IMR-90 (cell line): ENCODE measurements around the gene DENND1A. TPM values are rescaled to one million over a fixed set of nuclear protein-coding genes. Genes with fewer than 3 reads are reported as not detected.

Source experiments
- ATAC-seq: fragments of 200-7000 bp; cut with Tn5 transposase; 2 replicates; pipeline ENCODE4 v1.9.1; 2020; ENCODE audit warnings: low read depth, mild to moderate bottlenecking, moderate library complexity
- BruUV-seq: library from RNA; stranded (reverse); fragments of 400-500 nt; replicated peaks from 2 replicates; lab custom pipeline; 2021; lab: Mats Ljungman, UMichigan
- CTCF ChIA-PET: fragments of 300-600 bp; formaldehyde crosslinking; extraction: SDS; loops from one replicate; lab custom pipeline; 2021; ENCODE audit warnings: antibody characterized with exemption; lab: Yijun Ruan, JAX
- POLR2A ChIA-PET: fragments of 300-600 bp; sonication (Branson Sonifier 250); formaldehyde crosslinking; loops from one replicate; lab custom pipeline; 2022; ENCODE audit warnings: antibody characterized with exemption; ENCODE audit not compliant: unreplicated experiment; lab: Charles Lee
- DNase-seq: peaks from one replicate; pipeline ENCODE4 v3.0.0; 2013
- H2AFZ ChIP-seq: replicated peaks from 2 replicates; pipeline ENCODE3; 2013; ENCODE audit warnings: low read length, mild to moderate bottlenecking; ENCODE audit not compliant: poor library complexity
- H2AK5ac ChIP-seq: 2 replicates; pipeline ENCODE4 v1.6.1; 2013; ENCODE audit warnings: low read depth, low read length, inconsistent platforms
- H2AK9ac ChIP-seq: replicated peaks from 2 replicates; pipeline ENCODE3; 2013; ENCODE audit warnings: mild to moderate bottlenecking, low read depth, low read length, moderate library complexity; ENCODE audit not compliant: poor library complexity
- H2BK120ac ChIP-seq: 2 replicates; pipeline ENCODE4 v1.6.1; 2013; ENCODE audit warnings: low read depth, low read length, inconsistent platforms
- H2BK15ac ChIP-seq: 3 replicates; pipeline ENCODE4 v1.6.1; 2013; ENCODE audit warnings: low read depth, low read length, inconsistent platforms
- H2BK20ac ChIP-seq: 2 replicates; pipeline ENCODE4 v1.6.1; 2013; ENCODE audit warnings: low read depth, mild to moderate bottlenecking, inconsistent platforms, low read length, moderate library complexity
- H2BK5ac ChIP-seq: 2 replicates; pipeline ENCODE4 v1.6.1; 2013; ENCODE audit warnings: mild to moderate bottlenecking, low read depth, low read length, inconsistent platforms; ENCODE audit not compliant: poor library complexity, severe bottlenecking
- H3K14ac ChIP-seq: replicated peaks from 2 replicates; pipeline ENCODE4 v1.6.1; 2013; ENCODE audit warnings: low read depth, low read length, inconsistent platforms
- H3K18ac ChIP-seq: 2 replicates; pipeline ENCODE4 v1.6.1; 2013; ENCODE audit warnings: low read depth, low read length, control low read depth
- H3K23ac ChIP-seq: 2 replicates; pipeline ENCODE4 v1.6.1; 2013; ENCODE audit warnings: low read depth, low read length, inconsistent platforms
- H3K27ac ChIP-seq: 2 replicates; pipeline ENCODE4 v1.5.1; 2013; ENCODE audit warnings: mild to moderate bottlenecking, control low read depth, low read length; ENCODE audit not compliant: insufficient read depth
- H3K27me3 ChIP-seq: 2 replicates; pipeline ENCODE4 v1.6.1; 2013; ENCODE audit warnings: low read length; ENCODE audit not compliant: control insufficient read depth, insufficient read depth
- H3K36me3 ChIP-seq: 2 replicates; pipeline ENCODE4 v1.6.1; 2013; ENCODE audit warnings: low read length, mixed read lengths; ENCODE audit not compliant: control insufficient read depth, insufficient read depth
- H3K4ac ChIP-seq: 2 replicates; pipeline ENCODE4 v1.6.1; 2013; ENCODE audit warnings: low read depth, low read length, inconsistent platforms
- H3K4me1 ChIP-seq: 2 replicates; pipeline ENCODE4 v1.6.1; 2013; ENCODE audit warnings: low read length, mixed read lengths; ENCODE audit not compliant: control insufficient read depth, insufficient read depth
- H3K4me2 ChIP-seq: 2 replicates; pipeline ENCODE4 v1.6.1; 2013; ENCODE audit warnings: low read depth, mild to moderate bottlenecking, control low read depth, low read length, moderate library complexity
- H3K4me3 ChIP-seq: 2 replicates; pipeline ENCODE4 v1.5.1; 2013; ENCODE audit warnings: low read depth, mild to moderate bottlenecking, control low read depth, low read length, moderate library complexity; ENCODE audit not compliant: insufficient read depth
- H3K56ac ChIP-seq: 2 replicates; pipeline ENCODE4 v1.6.1; 2013; ENCODE audit warnings: low read length, inconsistent platforms; ENCODE audit not compliant: insufficient read depth; ENCODE audit errors: extremely low read depth
- H3K79me1 ChIP-seq, 2 experiments: 2 replicates each; pipeline ENCODE4 v1.6.1; 2013; ENCODE audit warnings: low read length in 2 of 2, inconsistent platforms in 1 of 2, low read depth in 1 of 2
- H3K9ac ChIP-seq: 2 replicates; pipeline ENCODE4 v1.6.1; 2013; ENCODE audit warnings: low read depth, low read length, control low read depth
- H3K9me1 ChIP-seq: 2 replicates; pipeline ENCODE4 v1.6.1; 2013; ENCODE audit warnings: low read length, inconsistent platforms; ENCODE audit not compliant: insufficient read depth
- H3K9me3 ChIP-seq: 2 replicates; pipeline ENCODE4 v1.6.1; 2013; ENCODE audit warnings: low read length; ENCODE audit not compliant: control insufficient read depth, insufficient read depth
- H4K20me1 ChIP-seq: 2 replicates; pipeline ENCODE4 v1.6.1; 2013; ENCODE audit warnings: low read length, inconsistent platforms; ENCODE audit not compliant: insufficient read depth
- H4K5ac ChIP-seq: 2 replicates; pipeline ENCODE4 v1.6.1; 2013; ENCODE audit warnings: mild to moderate bottlenecking, low read depth, low read length, control low read depth
- H4K8ac ChIP-seq, 2 experiments: 2 replicates each; pipeline ENCODE4 v1.6.1; 2013; ENCODE audit warnings: low read depth in 2 of 2, low read length in 2 of 2, control low read depth in 1 of 2, inconsistent platforms in 1 of 2
- H4K91ac ChIP-seq: 2 replicates; pipeline ENCODE4 v1.6.1; 2013; ENCODE audit warnings: low read depth, low read length, inconsistent platforms; ENCODE audit not compliant: insufficient read depth
- BHLHE40 ChIP-seq: fragments of 150-350 bp; IDR thresholded peaks from 2 replicates; pipeline ENCODE4 v1.6.1; 2016; ENCODE audit warnings: mild to moderate bottlenecking, low read depth, low read length
- CEBPB ChIP-seq: IDR thresholded peaks from 2 replicates; pipeline ENCODE4 v1.6.1; 2012; ENCODE audit warnings: low read depth, low read length, improper control_type of control experiment
- CHD1 ChIP-seq: IDR thresholded peaks from 2 replicates; pipeline ENCODE4 v1.6.1; 2012; ENCODE audit warnings: low read depth, low read length, improper control_type of control experiment
- CTCF ChIP-seq: conservative IDR thresholded peaks from 2 replicates; pipeline ENCODE4 v1.5.1; 2012; ENCODE audit warnings: mild to moderate bottlenecking, low read depth, low read length, improper control_type of control experiment
- ELK1 ChIP-seq: fragments of 150-350 bp; IDR thresholded peaks from 2 replicates; pipeline ENCODE4 v1.6.1; 2016; ENCODE audit warnings: low read depth, mild to moderate bottlenecking, low read length, moderate library complexity, borderline replicate concordance
- FOS ChIP-seq: fragments of 150-350 bp; IDR thresholded peaks from 2 replicates; pipeline ENCODE4 v1.6.1; 2016; ENCODE audit warnings: low read depth, low read length
- MAFK ChIP-seq: IDR thresholded peaks from 2 replicates; pipeline ENCODE4 v1.6.1; 2012; ENCODE audit warnings: low read depth, low read length, improper control_type of control experiment
- MAZ ChIP-seq: IDR thresholded peaks from 2 replicates; pipeline ENCODE4 v1.6.1; 2012; ENCODE audit warnings: low read depth, mild to moderate bottlenecking, low read length, improper control_type of control experiment, moderate library complexity, borderline replicate concordance
- MXI1 ChIP-seq: IDR thresholded peaks from 2 replicates; pipeline ENCODE4 v1.6.1; 2012; ENCODE audit warnings: low read depth, mild to moderate bottlenecking, low read length, moderate library complexity, borderline replicate concordance
- NFE2L2 ChIP-seq: fragments of 150-350 bp; IDR thresholded peaks from 2 replicates; pipeline ENCODE4 v1.6.1; 2016; ENCODE audit warnings: low read depth, mild to moderate bottlenecking, low read length
- POLR2A ChIP-seq: IDR thresholded peaks from 2 replicates; pipeline ENCODE4 v1.6.1; 2012; ENCODE audit warnings: mild to moderate bottlenecking, low read depth, low read length
- RAD21 ChIP-seq: IDR thresholded peaks from 2 replicates; pipeline ENCODE4 v1.6.1; 2012; ENCODE audit warnings: low read length, improper control_type of control experiment
- RCOR1 ChIP-seq: IDR thresholded peaks from 2 replicates; pipeline ENCODE4 v1.6.1; 2012; ENCODE audit warnings: mild to moderate bottlenecking, low read length, improper control_type of control experiment; ENCODE audit not compliant: insufficient replicate concordance
- RFX5 ChIP-seq: IDR thresholded peaks from 2 replicates; pipeline ENCODE4 v1.8.0; 2012; ENCODE audit warnings: low read depth, mild to moderate bottlenecking, low read length, moderate library complexity
- USF2 ChIP-seq: fragments of 150-350 bp; IDR thresholded peaks from 2 replicates; pipeline ENCODE4 v1.6.1; 2017; ENCODE audit warnings: mild to moderate bottlenecking, antibody characterized with exemption, low read length, low read depth
- WGBS, 2 experiments: methylation state at CpG; one replicate each; pipeline versions ENCODE4 v1.1.5 to v1.1.7; 2013; ENCODE audit warnings: missing lambda C conversion rate in 2 of 2; ENCODE audit not compliant: insufficient read length in 1 of 2; ENCODE audit errors: extremely low coverage in 2 of 2; 5-methylcytosine and 5-hydroxymethylcytosine counted together
- dilution Hi-C: fragments of 300-500 bp; cut with HindIII; formaldehyde crosslinking; loops from one replicate; pipeline ENCODE4 v1.14.3; 2018; ENCODE audit warnings: low sequenced_read_pairs; ENCODE audit not compliant: unreplicated experiment
- in situ Hi-C: fragments of 300-500 bp; cut with MboI; formaldehyde crosslinking; loops from 3 replicates; pipeline ENCODE4 v1.14.3; 2019; ENCODE audit warnings: low sequenced_read_pairs, inconsistent platforms, mixed read lengths
- intact Hi-C: fragments of 100-400 bp; cut with micrococcal nuclease; formaldehyde crosslinking; loops from 2 replicates; pipeline ENCODE4 v1.10.0; 2022
- polyA plus RNA-seq, 3 experiments: library from polyadenylated mRNA; depleted of rRNA; stranded (reverse); fragments of >200 nt; gene quantifications; 2 replicates each; pipeline ENCODE4 v1.2.3, GENCODE V29; 2012; ENCODE audit warnings: low replicate concordance in 1 of 3
- total RNA-seq: library from RNA; depleted of rRNA; stranded (reverse); fragments of >200 nt; gene quantifications from 2 replicates; pipeline ENCODE4 v1.2.3, GENCODE V29; 2012

DENND1A gene
- total and polyA plus RNA-seq, 2 of the 4 experiments (the other 2 are of a cell fraction), result 21.4 to 27.6 TPM

DNA sequence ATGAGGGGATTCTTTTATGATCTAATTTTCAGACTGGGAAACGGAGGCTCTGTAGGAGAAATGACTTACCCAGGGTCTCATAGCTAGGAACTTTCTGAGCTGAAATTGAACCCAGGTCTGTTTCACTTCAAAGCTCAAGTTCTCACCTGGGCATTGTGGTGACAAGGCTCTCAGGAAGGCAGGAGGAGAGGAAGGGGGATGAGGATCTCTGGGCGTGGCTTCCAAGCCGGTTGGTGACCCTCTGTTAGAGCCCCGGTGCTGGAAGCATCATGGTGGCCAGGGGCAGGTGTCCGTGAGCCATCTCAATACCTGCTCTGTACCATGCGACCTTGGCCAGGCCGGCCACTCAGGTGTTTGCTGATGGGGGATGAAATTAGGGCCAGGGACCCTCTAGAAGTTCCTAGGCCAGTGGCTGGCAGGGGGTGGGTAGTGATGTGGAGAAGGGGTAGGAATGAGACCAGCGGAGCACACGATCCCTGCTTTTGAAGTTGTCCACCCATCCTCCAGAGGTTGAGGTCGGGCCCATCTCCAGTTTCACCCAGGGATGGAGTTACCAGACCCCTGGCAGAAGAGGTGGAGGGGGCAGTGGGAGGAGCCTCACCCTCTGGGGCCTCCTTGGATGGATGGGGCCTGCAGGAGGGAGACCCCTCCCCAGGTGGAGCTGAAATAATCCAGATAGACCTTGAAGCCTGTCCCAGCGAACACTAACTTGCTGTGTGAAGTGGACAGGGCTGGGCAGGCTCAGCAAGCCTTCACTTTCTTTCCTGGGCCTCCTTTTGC is 568.0 kb downstream of the DENND1A start:
- no peak overlapping the region for H4K8ac ChIP-seq
- dilution Hi-C loops (no loop called here), in situ Hi-C loops (no loop called here), intact Hi-C loops (no loop called here)
- H3K4me1 ChIP-seq, result peaks cover 11% of the 10 kb centered on the region; the same call in 1 of the 2 replicates
- H3K79me1 ChIP-seq, result no peaks in the 10 kb centered on the region
- H4K20me1 ChIP-seq, result no peaks in the 10 kb centered on the region
- no peak for ATAC-seq
- no peak overlapping the region for H3K18ac ChIP-seq
- peak overlapping the region; percentile 61 for H2AK9ac ChIP-seq
- no peak overlapping the region for H2BK15ac ChIP-seq
- H3K36me3 ChIP-seq, result no peaks in the 10 kb centered on the region
- H3K9ac ChIP-seq, result no peak overlapping the region
- no peak overlapping the region for H3K4me2 ChIP-seq
- no peak overlapping the region for H4K5ac ChIP-seq
- H2BK20ac ChIP-seq, result no peak overlapping the region
- ChIA-PET CTCF (interaction anchor here (0.6 kb wide), 1 partner anchor 21 kb away, joined by 5 read pairs; no protein-coding TSS in a partner anchor), POLR2A (no interaction called here)
- BruUV-seq, result no TSS peak
- no peak overlapping the region for H3K14ac ChIP-seq
- H2BK5ac ChIP-seq, result no peak overlapping the region
- no peak overlapping the region for H3K27ac ChIP-seq
- H3K9me3 ChIP-seq, result no peaks in the 10 kb centered on the region
- H3K27me3 ChIP-seq, result peaks cover 15% of the 10 kb centered on the region; the same call in 1 of the 2 replicates
- H3K4ac ChIP-seq, result no peak overlapping the region
- H3K4me3 ChIP-seq, result no peak overlapping the region
- no peak overlapping the region for H2AK5ac ChIP-seq
- WGBS, 2 experiments, result 40% methylated on average over 3 of the region's 11 CpGs; no CpG with 5 or more reads in 1 of the 2 experiments
- no peak overlapping the region for H3K23ac ChIP-seq
- H2BK120ac ChIP-seq, result no peak overlapping the region
- DNase-seq, result no peak
- H4K91ac ChIP-seq, result no peak overlapping the region
- H3K56ac ChIP-seq, result no peak overlapping the region
- H3K9me1 ChIP-seq, result no peaks in the 10 kb centered on the region
- peak overlapping the region; percentile 44 for H2AFZ ChIP-seq
- no peak for TF ChIP-seq MAFK
- no peak for TF ChIP-seq MAZ
- no peak for TF ChIP-seq NFE2L2
- no peak for TF ChIP-seq CEBPB
- TF ChIP-seq CTCF, result no peak
- no peak for TF ChIP-seq POLR2A
- no peak for TF ChIP-seq BHLHE40
- TF ChIP-seq RFX5, result no peak
- TF ChIP-seq USF2, result no peak
- TF ChIP-seq ELK1, result no peak
- TF ChIP-seq RAD21, result no peak
- no peak for TF ChIP-seq CHD1
- no peak for TF ChIP-seq MXI1
- TF ChIP-seq FOS, result no peak
- no peak for TF ChIP-seq RCOR1
